ENCODE measurements around the gene WWOX.

The WWOX gene

DNA sequence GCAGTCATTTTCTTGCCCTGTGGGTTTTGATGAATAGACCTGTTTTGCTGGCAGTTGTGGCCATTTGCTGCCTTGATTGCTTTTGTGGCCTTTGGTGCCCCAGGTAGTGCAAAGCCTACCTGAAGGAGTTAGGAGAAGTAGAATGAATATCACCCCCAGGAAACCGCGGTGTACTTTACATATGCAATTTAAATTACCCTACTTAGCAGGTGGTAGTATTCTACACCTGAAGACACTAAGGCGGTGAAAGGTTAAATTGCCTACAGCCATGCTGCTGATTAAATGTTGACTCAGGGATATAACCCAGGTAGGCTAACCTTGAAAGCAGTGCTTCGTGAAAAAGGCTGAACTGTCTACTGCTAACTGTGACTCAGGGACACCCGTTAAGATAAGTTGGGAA is 27.2 kb upstream of the WWOX start:
- Histone ChIP-seq H3K27ac (ENCODE audit: low read length) (no peak overlapping the region), H3K9ac (ENCODE audit: low read depth, low read length) (no peak overlapping the region), H2AFZ (ENCODE audit: low read depth, low read length) (no peak overlapping the region), H3K36me3 (ENCODE audit: insufficient read depth, low read length) (no peaks in the 10 kb centered on the region), H3K4me3 (ENCODE audit: low read depth in 1 of 2, low read length in 2 of 2) (no peak overlapping the region), H3K4me2 (ENCODE audit: insufficient read depth, low read length) (no peak overlapping the region), H3K27me3 (ENCODE audit: insufficient read depth, low read length, poor library complexity) (no peaks in the 10 kb centered on the region), H3K9me3 (ENCODE audit: insufficient read depth, low read length, severe bottlenecking) (no peaks in the 10 kb centered on the region), H3K4me1 (ENCODE audit: insufficient read depth, low read length) (no peaks in the 10 kb centered on the region), H4K20me1 (ENCODE audit: insufficient read depth, low read length) (no peaks in the 10 kb centered on the region), H3K79me2 (ENCODE audit: insufficient read depth, low read length) (no peaks in the 10 kb centered on the region)
- ATAC-seq (ENCODE audit: insufficient read depth, low read depth) (no peak), DNase-seq (no peak)
- TF ChIP-seq, protein P1, sequence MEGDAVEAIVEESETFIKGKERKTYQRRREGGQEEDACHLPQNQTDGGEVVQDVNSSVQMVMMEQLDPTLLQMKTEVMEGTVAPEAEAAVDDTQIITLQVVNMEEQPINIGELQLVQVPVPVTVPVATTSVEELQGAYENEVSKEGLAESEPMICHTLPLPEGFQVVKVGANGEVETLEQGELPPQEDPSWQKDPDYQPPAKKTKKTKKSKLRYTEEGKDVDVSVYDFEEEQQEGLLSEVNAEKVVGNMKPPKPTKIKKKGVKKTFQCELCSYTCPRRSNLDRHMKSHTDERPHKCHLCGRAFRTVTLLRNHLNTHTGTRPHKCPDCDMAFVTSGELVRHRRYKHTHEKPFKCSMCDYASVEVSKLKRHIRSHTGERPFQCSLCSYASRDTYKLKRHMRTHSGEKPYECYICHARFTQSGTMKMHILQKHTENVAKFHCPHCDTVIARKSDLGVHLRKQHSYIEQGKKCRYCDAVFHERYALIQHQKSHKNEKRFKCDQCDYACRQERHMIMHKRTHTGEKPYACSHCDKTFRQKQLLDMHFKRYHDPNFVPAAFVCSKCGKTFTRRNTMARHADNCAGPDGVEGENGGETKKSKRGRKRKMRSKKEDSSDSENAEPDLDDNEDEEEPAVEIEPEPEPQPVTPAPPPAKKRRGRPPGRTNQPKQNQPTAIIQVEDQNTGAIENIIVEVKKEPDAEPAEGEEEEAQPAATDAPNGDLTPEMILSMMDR (IDR thresholded peaks at IDR 0.05; ENCODE audit: borderline replicate concordance, extremely low read depth, low read length, poor library complexity, severe bottlenecking) = no peak
- no peak for TF ChIP-seq EZH2 (IDR thresholded peaks at IDR 0.05; ENCODE audit: borderline replicate concordance, low read depth, low read length, severe bottlenecking)

DNA sequence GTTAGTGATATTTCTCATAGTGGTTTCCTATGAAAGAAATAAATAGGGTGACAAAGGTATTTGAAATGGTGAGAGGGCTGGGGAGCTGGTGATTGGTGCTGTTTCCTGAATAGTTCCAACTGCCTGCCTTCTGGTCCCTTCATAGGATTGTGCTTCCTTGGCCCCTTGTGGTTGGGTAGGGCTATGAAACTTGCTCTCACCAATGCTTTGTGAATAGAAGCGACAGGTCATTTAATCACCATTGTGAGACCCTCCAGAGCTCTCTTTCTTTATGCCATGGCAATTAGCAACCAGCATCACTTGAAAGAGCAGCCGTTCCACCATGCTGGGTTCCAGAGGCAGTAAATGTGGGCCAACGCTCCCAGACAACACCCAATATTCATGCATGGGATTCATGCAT is 23.7 kb upstream of the WWOX start:
- Histone ChIP-seq H3K79me2 (ENCODE audit: insufficient read depth, low read length) (no peaks in the 10 kb centered on the region), H3K9ac (ENCODE audit: low read depth, low read length) (no peak overlapping the region), H3K4me1 (ENCODE audit: insufficient read depth, low read length) (no peaks in the 10 kb centered on the region), H3K27ac (ENCODE audit: low read length) (no peak overlapping the region), H4K20me1 (ENCODE audit: insufficient read depth, low read length) (no peaks in the 10 kb centered on the region), H2AFZ (ENCODE audit: low read depth, low read length) (no peak overlapping the region), H3K27me3 (ENCODE audit: insufficient read depth, low read length, poor library complexity) (no peaks in the 10 kb centered on the region), H3K36me3 (ENCODE audit: insufficient read depth, low read length) (no peaks in the 10 kb centered on the region), H3K4me3 (ENCODE audit: low read depth in 1 of 2, low read length in 2 of 2) (no peak overlapping the region), H3K4me2 (ENCODE audit: insufficient read depth, low read length) (no peak overlapping the region), H3K9me3 (ENCODE audit: insufficient read depth, low read length, severe bottlenecking) (no peaks in the 10 kb centered on the region)
- no peak for ATAC-seq (ENCODE audit: insufficient read depth, low read depth)
- TF ChIP-seq, protein P1 (IDR thresholded peaks at IDR 0.05; ENCODE audit: borderline replicate concordance, extremely low read depth, low read length, poor library complexity, severe bottlenecking) = no peak
- TF ChIP-seq EZH2 (IDR thresholded peaks at IDR 0.05; ENCODE audit: borderline replicate concordance, low read depth, low read length, severe bottlenecking) = no peak
- DNase-seq = no peak

DNA sequence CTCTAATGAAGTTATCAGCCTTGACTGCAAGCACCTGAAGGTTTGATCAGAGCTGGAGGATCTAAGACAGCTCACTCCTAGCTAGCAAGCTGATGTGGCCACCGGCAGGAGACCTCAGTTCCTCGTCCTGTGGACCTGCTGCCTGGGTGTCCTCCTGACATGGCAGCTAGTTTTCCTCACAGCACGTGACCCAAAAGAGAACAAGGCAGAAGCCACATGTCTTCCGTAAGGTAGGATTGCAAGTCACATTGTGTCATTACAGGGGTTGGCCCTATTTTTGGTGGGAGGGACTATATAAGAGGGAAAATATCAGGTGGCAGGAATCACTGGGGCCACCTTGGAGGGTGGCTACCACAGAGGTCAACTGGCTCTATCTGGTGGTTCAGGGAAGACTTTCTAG is 18.1 kb upstream of the WWOX start:
- no peak overlapping the region for H3K4me2 ChIP-seq (ENCODE audit: insufficient read depth, low read length)
- no peak overlapping the region for H3K9ac ChIP-seq (ENCODE audit: low read depth, low read length)
- no peaks in the 10 kb centered on the region for H3K36me3 ChIP-seq (ENCODE audit: insufficient read depth, low read length)
- DNase-seq = no peak
- no peaks in the 10 kb centered on the region for H4K20me1 ChIP-seq (ENCODE audit: insufficient read depth, low read length)
- no peak overlapping the region for H2AFZ ChIP-seq (ENCODE audit: low read depth, low read length)
- peaks cover 4% of the 10 kb centered on the region for H3K27me3 ChIP-seq (ENCODE audit: insufficient read depth, low read length, poor library complexity)
- no peak overlapping the region for H3K4me3 ChIP-seq (ENCODE audit: low read depth in 1 of 2, low read length in 2 of 2)
- H3K27ac ChIP-seq (ENCODE audit: low read length) = no peak overlapping the region
- TF ChIP-seq, protein P1 (IDR thresholded peaks at IDR 0.05; ENCODE audit: borderline replicate concordance, extremely low read depth, low read length, poor library complexity, severe bottlenecking) = no peak
- TF ChIP-seq EZH2 (IDR thresholded peaks at IDR 0.05; ENCODE audit: borderline replicate concordance, low read depth, low read length, severe bottlenecking) = no peak
- H3K4me1 ChIP-seq (ENCODE audit: insufficient read depth, low read length) = no peaks in the 10 kb centered on the region
- H3K9me3 ChIP-seq (ENCODE audit: insufficient read depth, low read length, severe bottlenecking) = no peaks in the 10 kb centered on the region
- H3K79me2 ChIP-seq (ENCODE audit: insufficient read depth, low read length) = no peaks in the 10 kb centered on the region
- no peak for ATAC-seq (ENCODE audit: insufficient read depth, low read depth)

DNA sequence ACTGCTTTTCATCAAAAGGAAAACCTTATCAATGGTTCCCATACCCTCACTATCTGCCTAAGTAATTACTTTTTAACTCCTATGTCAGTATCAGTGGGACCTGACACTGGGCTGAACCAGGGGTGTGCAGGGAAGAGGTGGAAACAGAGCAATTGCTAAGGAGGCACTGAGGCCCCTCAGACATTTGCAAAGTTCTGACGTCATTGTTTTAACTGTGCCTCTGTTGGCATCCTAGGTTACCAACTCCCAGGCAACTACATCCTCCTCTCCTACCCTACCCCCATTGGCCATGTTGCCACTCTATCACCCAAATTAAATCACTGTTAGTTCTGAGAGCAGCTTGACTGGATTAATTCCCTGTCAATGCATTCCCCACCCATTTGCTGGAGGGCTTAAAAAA is 8.0 kb upstream of the WWOX start:
- H3K79me2 ChIP-seq (ENCODE audit: insufficient read depth, low read length) = no peaks in the 10 kb centered on the region
- no peak overlapping the region for H3K4me3 ChIP-seq (ENCODE audit: low read depth in 1 of 2, low read length in 2 of 2)
- DNase-seq (no peak), ATAC-seq (ENCODE audit: insufficient read depth, low read depth) (no peak)
- no peaks in the 10 kb centered on the region for H4K20me1 ChIP-seq (ENCODE audit: insufficient read depth, low read length)
- H3K9me3 ChIP-seq (ENCODE audit: insufficient read depth, low read length, severe bottlenecking) = no peaks in the 10 kb centered on the region
- no peak for TF ChIP-seq EZH2 (IDR thresholded peaks at IDR 0.05; ENCODE audit: borderline replicate concordance, low read depth, low read length, severe bottlenecking)
- TF ChIP-seq, protein P1 (IDR thresholded peaks at IDR 0.05; ENCODE audit: borderline replicate concordance, extremely low read depth, low read length, poor library complexity, severe bottlenecking) = no peak
- H2AFZ ChIP-seq (ENCODE audit: low read depth, low read length) = no peak overlapping the region
- H3K9ac ChIP-seq (ENCODE audit: low read depth, low read length) = no peak overlapping the region
- H3K36me3 ChIP-seq (ENCODE audit: insufficient read depth, low read length) = no peaks in the 10 kb centered on the region
- H3K4me1 ChIP-seq (ENCODE audit: insufficient read depth, low read length) = no peaks in the 10 kb centered on the region
- H3K4me2 ChIP-seq (ENCODE audit: insufficient read depth, low read length) = no peak overlapping the region
- H3K27ac ChIP-seq (ENCODE audit: low read length) = no peak overlapping the region
- peaks cover 11% of the 10 kb centered on the region for H3K27me3 ChIP-seq (ENCODE audit: insufficient read depth, low read length, poor library complexity)
